BLaER1 (cell line): ENCODE measurements around the gene TPRG1.

Experiments used
- H3K27ac ChIP-seq: shearing (Covaris generic); formaldehyde crosslinking; 2 replicates; pipeline ENCODE4 v1.8.1; 2022
- H3K27me3 ChIP-seq: shearing (Covaris generic); formaldehyde crosslinking; 2 replicates; pipeline ENCODE4 v1.8.1; 2022
- H3K36me3 ChIP-seq: shearing (Covaris generic); formaldehyde crosslinking; 2 replicates; pipeline ENCODE4 v1.8.1; 2022
- H3K4me1 ChIP-seq: shearing (Covaris generic); formaldehyde crosslinking; 2 replicates; pipeline ENCODE4 v1.8.1; 2022
- H3K4me2 ChIP-seq: shearing (Covaris generic); formaldehyde crosslinking; 2 replicates; pipeline ENCODE4 v1.8.1; 2022
- H3K4me3 ChIP-seq: shearing (Covaris generic); formaldehyde crosslinking; 2 replicates; pipeline ENCODE4 v1.8.1; 2022
- H3K9ac ChIP-seq: shearing (Covaris generic); formaldehyde crosslinking; 2 replicates; pipeline ENCODE4 v1.8.1; 2022
- H3K9me3 ChIP-seq: shearing (Covaris generic); formaldehyde crosslinking; 2 replicates; pipeline ENCODE4 v1.8.1; 2022
- H4K20me1 ChIP-seq: shearing (Covaris generic); formaldehyde crosslinking; 2 replicates; pipeline ENCODE4 v1.8.1; 2022
- Cebpa-rat ChIP-seq: shearing (Covaris generic); IDR thresholded peaks from 2 replicates; pipeline ENCODE4 v1.8.1; 2022

The TPRG1 gene

DNA sequence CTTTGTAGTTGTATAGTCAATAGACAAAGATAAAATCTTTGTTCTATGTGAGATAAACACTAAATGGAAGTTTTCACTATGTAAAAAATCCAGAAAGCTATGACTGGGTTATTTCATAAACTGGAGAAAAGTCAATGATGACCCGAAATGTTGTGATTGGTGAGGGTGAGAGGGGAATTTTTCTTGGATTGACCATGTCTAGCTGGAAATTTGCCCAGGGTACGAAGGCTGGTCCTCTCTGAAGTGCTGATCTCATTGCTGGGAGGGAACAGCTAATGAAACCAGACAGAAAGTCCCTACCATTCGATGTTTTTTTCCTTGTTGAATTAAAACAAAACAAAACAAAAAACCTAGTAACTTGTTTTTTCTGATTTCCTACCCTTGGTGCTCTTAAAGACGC is 14.3 kb downstream of the TPRG1 start:
- no peak overlapping the region for H3K27ac ChIP-seq
- no peak for TF ChIP-seq Cebpa-rat
- peaks cover 18% of the 10 kb centered on the region for H3K9me3 ChIP-seq
- H3K36me3 ChIP-seq: no peaks in the 10 kb centered on the region
- no peaks in the 10 kb centered on the region for H4K20me1 ChIP-seq
- H3K4me2 ChIP-seq: no peak overlapping the region
- H3K27me3 ChIP-seq: no peaks in the 10 kb centered on the region
- H3K4me3 ChIP-seq: no peak overlapping the region
- H3K9ac ChIP-seq: no peak overlapping the region
- no peaks in the 10 kb centered on the region for H3K4me1 ChIP-seq

DNA sequence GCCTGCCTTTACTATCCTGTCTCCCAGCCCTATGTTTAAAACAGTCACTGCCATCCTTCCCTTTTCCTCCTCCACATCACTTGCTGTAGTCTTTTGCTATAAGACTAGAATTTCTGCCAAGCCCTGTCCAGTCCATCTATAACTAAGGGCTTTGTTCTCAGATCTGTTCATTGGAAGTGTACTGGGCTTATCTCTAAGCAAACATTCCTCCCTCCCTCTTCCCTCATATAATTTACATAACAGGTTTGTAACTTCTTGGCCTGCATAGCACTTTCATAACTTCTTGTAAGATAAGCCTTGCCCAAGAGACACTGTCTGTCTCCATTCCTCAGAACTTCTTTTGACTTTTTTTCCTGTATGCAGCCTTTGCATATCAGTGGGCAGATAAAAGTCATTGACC is 16.7 kb downstream of the TPRG1 start:
- Histone ChIP-seq H3K27me3 (no peaks in the 10 kb centered on the region), H3K4me3 (no peak overlapping the region), H3K4me2 (no peak overlapping the region), H3K9me3 (peaks cover 25% of the 10 kb centered on the region), H3K4me1 (no peaks in the 10 kb centered on the region), H3K9ac (no peak overlapping the region), H3K36me3 (no peaks in the 10 kb centered on the region), H4K20me1 (no peaks in the 10 kb centered on the region), H3K27ac (no peak overlapping the region)
- TF ChIP-seq Cebpa-rat: no peak

DNA sequence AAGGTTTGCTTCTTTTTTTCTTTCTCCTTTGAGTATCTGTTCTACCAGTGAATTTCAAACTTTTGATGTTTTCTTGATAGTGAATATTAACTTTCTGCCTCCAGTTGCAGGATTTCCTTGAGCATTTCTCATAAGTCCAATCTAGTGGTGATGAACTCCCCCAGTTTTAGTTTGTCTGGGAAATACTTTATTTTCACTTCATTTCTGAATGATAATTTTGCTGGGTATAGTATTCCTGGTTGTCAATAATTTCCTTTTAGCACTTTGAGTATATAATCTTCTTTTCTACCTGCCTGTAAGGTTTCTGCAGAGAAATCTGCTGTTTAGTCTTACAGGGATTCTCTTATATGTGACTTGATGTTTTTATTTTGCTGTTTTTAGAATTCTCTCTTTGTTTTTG is 21.0 kb downstream of the TPRG1 start:
- Histone ChIP-seq H3K9me3 (peaks cover 53% of the 10 kb centered on the region), H3K4me1 (no peaks in the 10 kb centered on the region), H3K27ac (no peak overlapping the region), H3K27me3 (no peaks in the 10 kb centered on the region), H3K36me3 (no peaks in the 10 kb centered on the region), H3K4me2 (no peak overlapping the region), H4K20me1 (no peaks in the 10 kb centered on the region), H3K9ac (no peak overlapping the region), H3K4me3 (no peak overlapping the region)
- no peak for TF ChIP-seq Cebpa-rat

DNA sequence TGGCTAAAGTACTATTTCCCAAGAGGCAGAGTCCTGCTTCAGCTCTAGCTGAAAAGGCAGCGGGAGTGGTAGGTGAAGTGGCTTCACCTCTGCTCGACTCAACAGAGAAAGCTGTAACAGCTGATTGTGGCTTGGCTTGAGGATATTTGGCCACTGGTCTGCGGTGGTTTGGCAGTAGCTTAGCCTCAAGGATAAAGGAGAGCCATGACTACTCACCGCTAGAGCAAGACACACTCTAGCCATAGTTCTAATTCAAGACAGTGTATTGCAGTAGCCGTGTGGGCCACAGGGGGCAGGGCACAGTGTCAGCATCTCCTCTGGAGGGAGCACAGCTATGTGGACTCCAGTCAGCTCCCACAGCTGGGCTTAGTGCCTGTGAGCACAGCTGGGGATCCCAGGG is 23.5 kb downstream of the TPRG1 start:
- Histone ChIP-seq H3K4me3 (no peak overlapping the region), H3K36me3 (no peaks in the 10 kb centered on the region), H3K9me3 (peaks cover 53% of the 10 kb centered on the region), H3K27me3 (no peaks in the 10 kb centered on the region), H3K9ac (no peak overlapping the region), H3K27ac (no peak overlapping the region), H3K4me2 (no peak overlapping the region), H4K20me1 (no peaks in the 10 kb centered on the region), H3K4me1 (no peaks in the 10 kb centered on the region)
- no peak for TF ChIP-seq Cebpa-rat

DNA sequence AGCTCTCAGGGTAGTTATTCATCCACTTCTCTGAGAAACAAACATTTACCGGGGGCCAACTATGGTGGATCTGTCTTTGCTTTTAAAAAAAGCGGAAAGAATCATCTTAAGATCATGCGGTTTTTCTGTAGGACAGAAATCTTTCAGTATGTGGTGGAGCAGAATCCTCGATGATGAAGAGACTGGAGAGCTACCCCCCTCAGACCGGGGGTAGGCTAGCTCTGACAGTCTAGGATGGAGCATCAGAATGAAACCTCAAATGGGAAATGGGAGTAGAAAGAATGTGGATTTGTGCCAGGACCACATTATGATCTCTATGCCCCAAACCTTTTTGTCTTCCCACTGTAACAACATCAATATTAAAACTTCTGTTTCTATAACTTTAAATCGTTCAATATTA is 30.3 kb downstream of the TPRG1 start:
- H3K4me2 ChIP-seq: no peak overlapping the region
- H3K9me3 ChIP-seq: no peaks in the 10 kb centered on the region
- no peak overlapping the region for H3K27ac ChIP-seq
- H3K4me3 ChIP-seq: no peak overlapping the region
- H3K9ac ChIP-seq: no peak overlapping the region
- H3K4me1 ChIP-seq: no peaks in the 10 kb centered on the region
- no peak for TF ChIP-seq Cebpa-rat
- no peaks in the 10 kb centered on the region for H3K27me3 ChIP-seq
- no peaks in the 10 kb centered on the region for H4K20me1 ChIP-seq
- no peaks in the 10 kb centered on the region for H3K36me3 ChIP-seq

DNA sequence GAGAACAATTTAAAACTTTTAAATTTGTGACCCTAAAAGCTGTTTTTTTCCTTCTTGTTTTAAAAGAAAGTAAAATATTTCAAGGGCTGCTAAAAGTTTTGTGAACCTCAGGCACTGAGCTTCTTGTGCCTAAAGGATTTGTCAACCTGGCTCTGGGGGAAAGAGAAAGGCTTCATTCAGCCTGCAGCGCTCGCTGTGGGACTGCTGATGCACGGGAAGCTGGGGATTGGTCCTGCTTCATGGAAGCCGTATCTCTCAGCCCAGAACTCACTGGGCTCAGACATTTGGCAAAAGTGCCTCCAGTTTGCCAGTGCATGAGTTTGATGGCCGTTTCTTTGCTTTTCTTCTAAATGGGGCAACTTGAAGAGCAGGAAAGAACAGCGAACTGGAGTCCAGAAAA is 30.8 kb downstream of the TPRG1 start:
- no peak for TF ChIP-seq Cebpa-rat
- Histone ChIP-seq H3K27me3 (no peaks in the 10 kb centered on the region), H4K20me1 (no peaks in the 10 kb centered on the region), H3K4me3 (no peak overlapping the region), H3K4me1 (no peaks in the 10 kb centered on the region), H3K4me2 (no peak overlapping the region), H3K9me3 (no peaks in the 10 kb centered on the region), H3K36me3 (no peaks in the 10 kb centered on the region), H3K27ac (no peak overlapping the region), H3K9ac (no peak overlapping the region)

DNA sequence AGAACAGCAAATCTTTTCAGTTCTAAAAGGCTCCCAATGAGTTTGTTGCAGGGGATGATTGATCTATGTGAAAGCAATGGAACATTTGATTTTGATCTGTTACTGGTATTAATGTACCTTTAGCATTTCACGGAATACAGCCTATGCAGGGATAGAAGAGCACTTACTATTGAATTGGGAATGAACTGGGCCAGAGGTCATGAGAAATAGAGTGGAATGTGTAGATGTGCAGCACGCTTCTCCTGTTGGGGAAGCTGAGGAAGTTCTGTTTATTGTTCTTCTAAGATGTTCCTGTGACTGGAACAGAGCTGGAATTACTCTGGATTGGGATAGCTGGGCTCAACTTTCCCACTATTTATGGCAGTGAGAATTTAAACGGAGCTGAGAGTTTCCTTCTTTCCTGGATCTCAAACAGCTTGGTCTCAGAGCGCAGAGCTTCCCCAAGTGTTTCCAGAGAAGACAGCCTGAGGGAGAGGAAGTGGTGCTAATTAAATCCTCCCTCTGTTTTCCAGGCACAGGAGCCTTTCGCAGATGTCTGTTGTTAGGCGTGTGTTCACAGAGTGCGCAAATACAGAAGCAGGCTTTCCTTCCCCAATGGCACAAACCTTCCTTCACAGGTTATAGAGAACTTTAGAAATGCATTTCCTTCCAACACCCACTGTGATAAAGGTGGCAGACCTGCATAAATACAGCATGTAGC is 32.5 kb downstream of the TPRG1 start:
- Histone ChIP-seq H3K9ac (no peak overlapping the region), H3K27me3 (no peaks in the 10 kb centered on the region), H3K9me3 (no peaks in the 10 kb centered on the region), H3K4me3 (no peak overlapping the region), H3K4me2 (no peak overlapping the region), H3K36me3 (no peaks in the 10 kb centered on the region), H3K4me1 (no peaks in the 10 kb centered on the region), H4K20me1 (no peaks in the 10 kb centered on the region), H3K27ac (no peak overlapping the region)
- no peak for TF ChIP-seq Cebpa-rat

DNA sequence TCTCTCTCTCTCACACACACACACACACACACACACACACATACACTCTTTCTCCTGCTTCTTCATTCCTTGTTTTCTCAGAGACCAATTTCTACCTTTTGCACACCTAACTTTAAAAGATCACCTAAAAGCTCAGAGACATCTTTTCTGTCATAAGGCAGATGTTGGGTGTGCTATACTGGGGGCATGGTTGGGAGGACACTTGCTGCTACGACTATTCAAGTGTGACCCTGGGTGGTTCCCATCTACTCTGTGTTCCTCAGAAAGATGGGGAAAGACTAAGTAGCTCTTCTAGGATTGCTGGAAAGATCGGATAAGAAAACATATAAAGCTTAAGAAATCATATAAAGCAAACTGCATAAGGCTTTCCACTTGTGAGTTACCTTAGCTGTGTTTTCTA is 33.2 kb downstream of the TPRG1 start:
- H3K27ac ChIP-seq: no peak overlapping the region
- H3K9ac ChIP-seq: no peak overlapping the region

DNA sequence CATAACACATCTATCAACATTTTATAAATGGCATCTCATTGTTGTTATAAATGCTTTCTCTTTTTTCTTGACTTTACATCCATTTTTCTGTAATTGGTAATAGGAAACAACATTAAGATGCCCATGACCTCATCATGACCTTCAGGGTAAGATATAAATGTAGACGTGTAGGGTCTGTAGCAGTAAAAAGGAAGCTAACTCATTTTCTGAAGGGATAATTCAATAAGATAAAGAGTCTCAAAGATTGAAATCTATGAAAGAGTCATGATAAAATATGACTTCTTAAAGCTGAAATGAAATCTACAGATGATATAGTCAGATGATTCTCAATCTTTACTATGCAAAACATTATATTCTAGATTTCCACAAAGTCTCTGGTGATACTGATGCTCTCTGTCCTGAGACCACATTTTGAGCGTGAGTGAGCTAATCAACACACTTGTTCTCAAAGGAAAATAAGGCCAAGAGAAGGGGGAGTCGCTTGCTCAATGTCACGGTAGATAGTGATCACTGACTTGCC is 38.5 kb downstream of the TPRG1 start:
- no peaks in the 10 kb centered on the region for H4K20me1 ChIP-seq
- no peaks in the 10 kb centered on the region for H3K9me3 ChIP-seq
- no peak overlapping the region for H3K4me2 ChIP-seq
- no peak for TF ChIP-seq Cebpa-rat
- no peak overlapping the region for H3K9ac ChIP-seq
- H3K4me1 ChIP-seq: no peaks in the 10 kb centered on the region
- no peak overlapping the region for H3K4me3 ChIP-seq
- no peak overlapping the region for H3K27ac ChIP-seq
- no peaks in the 10 kb centered on the region for H3K27me3 ChIP-seq
- H3K36me3 ChIP-seq: no peaks in the 10 kb centered on the region

More for the DNA sequence above, 33.2 kb downstream of the TPRG1 start:
- no peaks in the 10 kb centered on the region for H3K27me3 ChIP-seq
- no peaks in the 10 kb centered on the region for H3K4me1 ChIP-seq
- H4K20me1 ChIP-seq: no peaks in the 10 kb centered on the region
- H3K4me2 ChIP-seq: no peak overlapping the region
- no peak overlapping the region for H3K4me3 ChIP-seq
- no peaks in the 10 kb centered on the region for H3K36me3 ChIP-seq
- TF ChIP-seq Cebpa-rat: no peak
- H3K9me3 ChIP-seq: no peaks in the 10 kb centered on the region

DNA sequence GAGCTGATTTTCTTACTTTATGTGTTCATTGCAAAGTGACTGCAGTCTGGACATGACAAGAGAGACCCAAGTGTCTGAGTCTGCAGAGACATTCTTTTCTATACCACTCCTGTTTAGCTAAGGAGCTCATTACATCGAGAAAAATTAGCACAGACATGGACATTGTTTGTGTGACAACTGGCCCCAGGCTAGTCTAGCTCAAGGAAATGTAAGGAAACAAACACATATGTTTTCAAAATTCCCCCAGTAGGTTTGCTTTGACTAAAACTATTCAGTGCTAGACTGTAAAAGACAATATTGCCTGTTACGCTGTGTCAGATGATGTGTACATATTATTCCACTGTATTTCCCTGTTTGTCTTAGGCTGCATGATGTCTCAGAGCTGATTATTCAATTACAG is 40.9 kb downstream of the TPRG1 start:
- TF ChIP-seq Cebpa-rat: no peak
- Histone ChIP-seq H4K20me1 (no peaks in the 10 kb centered on the region), H3K27me3 (no peaks in the 10 kb centered on the region), H3K9me3 (no peaks in the 10 kb centered on the region), H3K36me3 (no peaks in the 10 kb centered on the region), H3K4me1 (no peaks in the 10 kb centered on the region), H3K27ac (no peak overlapping the region), H3K4me2 (no peak overlapping the region), H3K9ac (no peak overlapping the region), H3K4me3 (no peak overlapping the region)

DNA sequence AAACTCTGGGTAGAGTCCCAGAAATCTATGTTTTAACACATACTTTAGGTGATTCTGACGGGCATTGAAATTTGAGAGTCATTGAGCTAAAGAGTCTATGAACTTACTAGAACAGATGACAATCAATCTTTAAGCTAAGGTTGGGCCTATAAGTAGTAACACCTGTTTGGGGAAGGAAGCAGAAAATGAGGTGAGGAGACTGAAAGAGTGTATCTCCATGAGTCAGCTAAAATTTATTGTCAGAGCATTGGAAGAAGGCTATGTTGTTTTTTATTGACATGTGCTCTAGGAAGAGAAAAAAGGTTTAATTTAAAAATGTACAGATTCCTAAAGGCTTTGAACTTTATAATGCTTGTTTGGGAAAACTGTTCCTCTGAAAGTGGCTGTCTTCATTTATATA is 42.9 kb downstream of the TPRG1 start:
- H3K4me2 ChIP-seq: no peak overlapping the region
- H3K4me1 ChIP-seq: no peaks in the 10 kb centered on the region
- no peaks in the 10 kb centered on the region for H4K20me1 ChIP-seq
- H3K36me3 ChIP-seq: no peaks in the 10 kb centered on the region
- H3K4me3 ChIP-seq: no peak overlapping the region
- no peak overlapping the region for H3K9ac ChIP-seq
- TF ChIP-seq Cebpa-rat: no peak
- no peaks in the 10 kb centered on the region for H3K27me3 ChIP-seq
- no peak overlapping the region for H3K27ac ChIP-seq
- H3K9me3 ChIP-seq: no peaks in the 10 kb centered on the region
